ENCODE measurements around the gene ELN. TPM values are rescaled to one million over a fixed set of nuclear protein-coding genes. Genes with fewer than 3 reads are reported as not detected.

Gene ELN
- total and polyA plus RNA-seq, 2 experiments from 2014 or later, result 539 to 698 TPM

GRCh38 chr7:74053589-74054186, 25.7 kb downstream of the ELN start:
- in situ Hi-C loops (cut with MboI), result no loop called here

GRCh38 chr7:74056096-74056915, 28.3 kb downstream of the ELN start:
- in situ Hi-C loops (cut with MboI), result no loop called here
- no peak overlapping the region for H3K9ac ChIP-seq
- no peaks in the 10 kb centered on the region for H3K9me3 ChIP-seq (ENCODE audit: low read depth)
- H3K36me3 ChIP-seq (ENCODE audit: low read depth), result no peaks in the 10 kb centered on the region
- no peak for TF ChIP-seq EZH2 (IDR thresholded peaks at IDR 0.05; ENCODE audit: insufficient read depth, poor library complexity, severe bottlenecking)
- TF ChIP-seq EZH2phosphoT487 (IDR thresholded peaks at IDR 0.05; ENCODE audit: insufficient read depth, low read depth), result no peak
- 78 to 80% methylated on average over 25 to 26 of the region's 26 CpGs for WGBS, 2 experiments (ENCODE audit: low coverage in 1 of 2, low lambda C conversion rate in 2 of 2, missing lambda C conversion rate in 2 of 2)
- no peaks in the 10 kb centered on the region for H3K9me2 ChIP-seq (ENCODE audit: insufficient read depth)
- no peak overlapping the region for H3K4me3 ChIP-seq
- DNase-seq, result no peak
- H3F3A ChIP-seq (ENCODE audit: insufficient read depth), result 0 out of 2 replicates have a peak, but pooled peaks cover 12% of the 10 kb centered on the region
- H3K4me2 ChIP-seq (ENCODE audit: unreplicated experiment), result no peak overlapping the region
- no peaks in the 10 kb centered on the region for H4K20me1 ChIP-seq (ENCODE audit: insufficient read depth)
- H2AFZ ChIP-seq, result no peak overlapping the region
- peaks cover under 1% of the 10 kb centered on the region; the same call in 1 of the 2 replicates for H3K4me1 ChIP-seq (ENCODE audit: insufficient read depth)
- H3K27me3 ChIP-seq (replicated peaks; ENCODE audit: insufficient read depth), result no peaks in the 10 kb centered on the region
- no peak overlapping the region for H3K27ac ChIP-seq
- no peaks in the 10 kb centered on the region for H3K79me2 ChIP-seq (ENCODE audit: insufficient read depth)

More at GRCh38 chr7:74053589-74054186, 25.7 kb downstream of the ELN start:
- Histone ChIP-seq H3K36me3 (ENCODE audit: low read depth) (no peaks in the 10 kb centered on the region), H3K4me1 (ENCODE audit: insufficient read depth) (no peaks in the 10 kb centered on the region), H3K27me3 (replicated peaks; ENCODE audit: insufficient read depth) (no peaks in the 10 kb centered on the region), H3K9me2 (ENCODE audit: insufficient read depth) (no peaks in the 10 kb centered on the region), H3K4me3 (no peak overlapping the region), H4K20me1 (ENCODE audit: insufficient read depth) (no peaks in the 10 kb centered on the region), H3K9ac (no peak overlapping the region), H3K27ac (no peak overlapping the region), H2AFZ (no peak overlapping the region), H3K4me2 (ENCODE audit: unreplicated experiment) (no peak overlapping the region), H3F3A (ENCODE audit: insufficient read depth) (0 out of 2 replicates have a peak, but pooled peaks cover 2% of the 10 kb centered on the region), H3K9me3 (ENCODE audit: low read depth) (no peaks in the 10 kb centered on the region), H3K79me2 (ENCODE audit: insufficient read depth) (no peaks in the 10 kb centered on the region)
- no peak for DNase-seq
- 84% methylated on average over 3 of the region's 3 CpGs for WGBS, 2 experiments (ENCODE audit: low coverage in 1 of 2, low lambda C conversion rate in 2 of 2, missing lambda C conversion rate in 2 of 2)
- no peak for TF ChIP-seq EZH2 (IDR thresholded peaks at IDR 0.05; ENCODE audit: insufficient read depth, poor library complexity, severe bottlenecking)
- TF ChIP-seq EZH2phosphoT487 (IDR thresholded peaks at IDR 0.05; ENCODE audit: insufficient read depth, low read depth), result no peak

GRCh38 chr7:74057216-74057925, 29.4 kb downstream of the ELN start:
- DNase-seq, result no peak
- no peaks in the 10 kb centered on the region for H3K9me3 ChIP-seq (ENCODE audit: low read depth)
- H3K4me3 ChIP-seq, result no peak overlapping the region
- H3K9ac ChIP-seq, result no peak overlapping the region
- H3K36me3 ChIP-seq (ENCODE audit: low read depth), result no peaks in the 10 kb centered on the region
- in situ Hi-C loops (cut with MboI), result no loop called here
- TF ChIP-seq EZH2 (IDR thresholded peaks at IDR 0.05; ENCODE audit: insufficient read depth, poor library complexity, severe bottlenecking) (no peak), EZH2phosphoT487 (IDR thresholded peaks at IDR 0.05; ENCODE audit: insufficient read depth, low read depth) (no peak)
- H3K9me2 ChIP-seq (ENCODE audit: insufficient read depth), result no peaks in the 10 kb centered on the region
- no peaks in the 10 kb centered on the region for H3K27me3 ChIP-seq (replicated peaks; ENCODE audit: insufficient read depth)
- no peak overlapping the region for H2AFZ ChIP-seq
- WGBS, 2 experiments (ENCODE audit: low coverage in 1 of 2, low lambda C conversion rate in 2 of 2, missing lambda C conversion rate in 2 of 2), result 78 to 80% methylated on average over 11 of the region's 11 CpGs
- no peak overlapping the region for H3K4me2 ChIP-seq (ENCODE audit: unreplicated experiment)
- no peak overlapping the region for H3K27ac ChIP-seq
- no peaks in the 10 kb centered on the region for H4K20me1 ChIP-seq (ENCODE audit: insufficient read depth)
- H3K4me1 ChIP-seq (ENCODE audit: insufficient read depth), result peaks cover 8% of the 10 kb centered on the region; the same call in 1 of the 2 replicates
- 0 out of 2 replicates have a peak, but pooled peaks cover 12% of the 10 kb centered on the region for H3F3A ChIP-seq (ENCODE audit: insufficient read depth)
- H3K79me2 ChIP-seq (ENCODE audit: insufficient read depth), result no peaks in the 10 kb centered on the region

GRCh38 chr7:74057987-74058386, 30.0 kb downstream of the ELN start:
- 0 out of 2 replicates have a peak, but pooled peaks cover 12% of the 10 kb centered on the region for H3F3A ChIP-seq (ENCODE audit: insufficient read depth)
- no peaks in the 10 kb centered on the region for H3K36me3 ChIP-seq (ENCODE audit: low read depth)
- H3K27ac ChIP-seq, result no peak overlapping the region
- no peak for DNase-seq
- H3K79me2 ChIP-seq (ENCODE audit: insufficient read depth), result no peaks in the 10 kb centered on the region
- WGBS, 2 experiments (ENCODE audit: low coverage in 1 of 2, low lambda C conversion rate in 2 of 2, missing lambda C conversion rate in 2 of 2), result 75 to 83% methylated on average over 1 of the region's 1 CpG
- no peak for TF ChIP-seq EZH2 (IDR thresholded peaks at IDR 0.05; ENCODE audit: insufficient read depth, poor library complexity, severe bottlenecking)
- no peak for TF ChIP-seq EZH2phosphoT487 (IDR thresholded peaks at IDR 0.05; ENCODE audit: insufficient read depth, low read depth)
- H3K9me2 ChIP-seq (ENCODE audit: insufficient read depth), result no peaks in the 10 kb centered on the region
- no peaks in the 10 kb centered on the region for H4K20me1 ChIP-seq (ENCODE audit: insufficient read depth)
- H3K4me2 ChIP-seq (ENCODE audit: unreplicated experiment), result no peak overlapping the region
- H3K4me3 ChIP-seq, result no peak overlapping the region
- no peak overlapping the region for H2AFZ ChIP-seq
- H3K4me1 ChIP-seq (ENCODE audit: insufficient read depth), result peaks cover 8% of the 10 kb centered on the region; the same call in 1 of the 2 replicates
- H3K9me3 ChIP-seq (ENCODE audit: low read depth), result no peaks in the 10 kb centered on the region
- no peaks in the 10 kb centered on the region for H3K27me3 ChIP-seq (replicated peaks; ENCODE audit: insufficient read depth)
- no peak overlapping the region for H3K9ac ChIP-seq
- in situ Hi-C loops (cut with MboI), result no loop called here
